GM20431 (cell line): ENCODE data around the gene ASB10.

ENCODE experiments used
- in situ Hi-C: fragments of 300-500 bp; cut with MseI, MboI; formaldehyde crosslinking; loops from one replicate; pipeline ENCODE4 v1.15.0; 2020; ENCODE audit warnings: low sequenced_read_pairs; ENCODE audit not compliant: unreplicated experiment

The ASB10 gene

DNA sequence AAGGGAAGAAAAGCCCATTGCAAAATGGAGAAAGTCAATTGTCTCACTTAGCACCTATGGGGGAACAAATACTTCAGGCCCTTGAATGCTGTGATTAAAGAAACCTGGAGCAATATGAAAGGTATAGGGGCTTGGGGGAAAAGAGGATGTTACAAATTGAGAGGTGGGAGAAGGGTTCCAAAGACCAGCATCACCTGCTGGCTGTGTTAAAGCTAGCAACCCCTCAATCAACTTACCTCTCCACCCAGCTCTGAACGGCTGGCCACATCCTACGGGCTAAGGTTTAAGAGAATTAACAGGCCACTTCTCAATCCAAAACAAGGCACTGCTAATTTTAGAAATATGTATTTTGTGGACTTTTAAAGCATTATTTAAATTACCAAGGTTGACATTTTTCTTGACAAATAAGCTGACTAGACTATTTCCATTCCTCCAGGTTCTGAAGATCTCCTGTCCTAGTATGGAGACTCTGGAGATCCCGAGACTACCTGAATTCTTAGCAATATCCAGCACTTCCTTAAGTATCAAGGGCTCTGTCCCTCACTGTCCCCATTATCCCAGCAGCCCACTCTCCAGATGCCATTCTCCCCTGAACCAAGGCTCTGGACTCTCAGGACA is 24.2 kb upstream of the ASB10 start:
- in situ Hi-C loops, result no loop called here

- in situ Hi-C loops, result no loop called here
Observed at GRCh38 chr7:151210087-151210854, 23.2 kb upstream of the ASB10 start, which contains the start of gene H2BK1. Gene H2BK1 (minus strand): TSS chr7:151210488. CDS start chr7:151210318, 170 bp downstream.

GRCh38 chr7:151209588-151209987 is 22.5 kb upstream of the ASB10 start:
- in situ Hi-C loops, result no loop called here

DNA sequence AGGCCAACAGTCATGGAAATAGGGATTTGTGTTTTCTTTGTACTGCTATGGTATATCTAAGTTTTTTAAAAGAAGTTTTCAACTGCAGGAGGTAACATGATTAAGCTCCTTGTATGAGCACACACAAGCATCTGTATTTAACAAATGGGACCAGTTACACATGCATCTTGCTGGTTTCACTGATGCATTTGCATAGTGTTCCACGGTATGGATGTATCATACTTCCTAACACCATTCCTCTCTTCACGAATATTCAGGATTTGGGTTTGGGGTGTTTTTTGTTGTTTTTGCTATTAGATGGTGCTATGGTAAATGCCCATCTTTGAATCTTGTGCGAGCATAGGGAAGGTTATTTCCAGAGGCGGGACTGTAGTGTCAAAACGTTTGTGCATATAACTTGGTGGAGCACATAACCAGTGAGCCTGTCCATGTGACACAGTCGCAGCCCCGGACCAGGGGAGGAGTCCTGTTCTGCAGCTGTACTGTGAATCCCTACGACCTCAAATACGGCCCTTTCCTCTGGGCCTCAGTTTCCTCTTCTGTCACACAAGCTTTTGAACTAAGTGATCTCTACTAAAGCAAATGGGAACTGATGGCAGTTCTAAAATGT is 21.3 kb upstream of the ASB10 start:
- in situ Hi-C loops, result no loop called here

DNA sequence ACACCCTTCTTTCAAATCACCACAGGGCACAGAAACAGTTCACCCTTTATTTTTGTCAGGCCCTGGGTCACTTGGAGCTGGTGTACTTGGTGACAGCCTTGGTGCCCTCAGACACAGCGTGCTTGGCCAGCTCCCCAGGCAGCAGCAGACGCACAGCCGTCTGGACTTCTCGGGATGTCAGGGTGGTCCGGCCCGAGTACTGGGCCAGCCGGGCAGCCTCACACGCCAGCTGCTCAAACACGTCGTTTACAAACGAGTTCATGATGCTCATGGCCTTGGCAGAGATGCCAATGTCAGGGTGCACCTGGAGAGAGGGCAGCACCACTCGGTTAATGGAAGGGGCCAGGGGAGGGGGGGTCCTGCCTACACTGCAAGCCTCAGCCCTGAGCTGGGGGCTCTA is 20.8 kb upstream of the ASB10 start:
- in situ Hi-C loops, result no loop called here

DNA sequence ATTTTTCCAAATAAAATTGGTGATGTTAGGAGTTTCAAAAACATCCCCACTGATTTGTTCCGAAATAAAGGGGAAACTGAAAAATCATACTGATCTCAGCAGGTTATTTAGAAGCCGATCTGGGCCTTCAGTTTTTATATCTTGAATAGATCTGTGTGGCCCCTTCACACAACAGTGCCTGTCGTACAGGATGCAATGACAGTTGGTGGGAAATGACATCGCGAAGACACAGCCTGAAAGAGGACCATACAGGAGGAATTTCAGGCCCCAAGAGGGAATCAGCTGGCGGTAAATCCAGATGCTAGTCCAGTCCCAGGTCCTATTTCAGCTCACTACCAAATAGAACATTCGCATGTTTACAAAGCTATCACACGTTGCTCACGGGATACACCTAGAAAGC is 20.3 kb upstream of the ASB10 start:
- in situ Hi-C loops, result no loop called here

DNA sequence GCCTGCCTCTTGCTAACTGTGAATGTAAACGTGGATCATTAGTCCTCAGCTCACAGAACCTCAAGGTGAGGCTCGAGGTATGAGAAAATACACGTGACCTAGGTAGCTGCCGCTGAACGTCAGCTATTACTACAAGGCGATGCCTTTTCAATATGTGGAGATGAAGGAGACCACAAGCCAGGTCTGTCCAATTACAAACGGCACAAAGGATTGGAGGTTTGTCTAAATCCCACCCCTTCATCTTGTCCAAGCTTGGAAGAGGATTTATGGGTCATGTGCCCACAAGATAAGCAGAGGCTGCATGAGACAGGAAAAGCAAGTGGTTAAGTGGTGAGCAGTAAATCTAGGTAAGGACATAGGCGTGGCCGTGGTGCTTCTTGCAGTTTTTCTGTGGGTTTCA is 19.9 kb upstream of the ASB10 start:
- in situ Hi-C loops, result no loop called here

DNA sequence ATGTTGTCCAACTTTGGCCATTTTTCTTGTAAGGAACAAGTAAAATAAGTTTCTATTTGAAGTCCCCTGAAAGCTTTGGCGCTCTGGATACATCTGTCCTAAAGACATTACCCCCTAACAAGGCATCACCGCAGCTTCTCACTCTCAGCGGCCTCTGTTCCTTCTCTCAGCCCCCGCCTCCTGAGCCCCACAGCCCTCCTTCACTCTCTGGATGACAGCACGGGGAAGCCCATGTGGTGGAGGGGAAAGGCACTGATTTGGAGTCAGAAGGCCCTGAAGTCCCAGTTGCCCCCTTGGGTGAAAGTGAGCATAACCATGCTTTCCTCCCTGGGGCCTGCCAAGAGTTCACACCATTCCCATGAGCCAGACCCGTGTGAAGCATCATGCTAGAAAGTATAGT is 18.7 kb upstream of the ASB10 start:
- in situ Hi-C loops, result no loop called here

- in situ Hi-C loops, result no loop called here
Observed at GRCh38 chr7:151204383-151205032, 17.5 kb upstream of the ASB10 start.

- in situ Hi-C loops, result no loop called here
Observed at GRCh38 chr7:151202836-151203235, 15.8 kb upstream of the ASB10 start.

DNA sequence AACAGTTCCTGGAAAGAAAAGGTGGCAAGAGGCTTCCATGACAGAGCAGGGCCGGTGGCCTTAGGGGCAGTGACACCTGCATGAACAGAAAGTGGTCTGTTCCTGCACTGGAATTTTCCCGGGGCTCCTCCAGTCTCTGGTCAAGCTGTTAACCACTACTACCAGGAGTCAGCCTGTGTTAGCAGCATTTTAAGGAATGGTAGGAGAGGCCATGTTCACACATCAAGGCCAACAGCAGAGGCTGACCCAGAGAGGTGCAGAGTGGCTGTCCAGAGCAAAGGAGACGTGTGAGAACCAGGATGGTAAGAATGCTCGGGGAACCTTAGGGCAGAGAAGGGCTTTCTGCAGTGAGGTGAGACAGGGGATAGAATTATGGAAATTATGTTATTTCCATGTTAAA is 14.7 kb upstream of the ASB10 start:
- in situ Hi-C loops, result no loop called here

GRCh38 chr7:151201344-151201743 is 14.3 kb upstream of the ASB10 start:
- in situ Hi-C loops, result no loop called here

GRCh38 chr7:151198945-151199848 is 12.1 kb upstream of the ASB10 start:
- in situ Hi-C loops, result no loop called here

DNA sequence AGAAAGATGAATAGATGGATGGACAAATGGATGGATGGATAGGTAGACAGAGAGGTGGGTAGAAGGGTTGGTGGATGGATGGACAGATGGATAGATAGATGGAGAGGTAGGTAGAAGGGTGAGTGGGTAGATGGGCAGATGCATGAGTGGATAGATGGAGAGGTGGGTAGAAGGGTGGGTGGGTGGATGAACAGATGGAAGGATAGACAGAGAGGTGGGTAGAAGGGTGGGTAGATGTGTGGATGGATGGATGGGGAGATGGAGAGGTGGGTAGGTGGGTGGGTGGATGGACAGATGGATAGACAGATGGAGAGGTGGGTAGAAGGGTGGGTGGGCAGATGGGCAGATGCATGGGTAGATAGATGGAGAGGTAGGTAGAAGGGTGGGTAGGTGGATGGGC is 10.9 kb upstream of the ASB10 start:
- in situ Hi-C loops, result no loop called here

- in situ Hi-C loops, result no loop called here
Observed at GRCh38 chr7:151195616-151196450, 8.8 kb upstream of the ASB10 start.

DNA sequence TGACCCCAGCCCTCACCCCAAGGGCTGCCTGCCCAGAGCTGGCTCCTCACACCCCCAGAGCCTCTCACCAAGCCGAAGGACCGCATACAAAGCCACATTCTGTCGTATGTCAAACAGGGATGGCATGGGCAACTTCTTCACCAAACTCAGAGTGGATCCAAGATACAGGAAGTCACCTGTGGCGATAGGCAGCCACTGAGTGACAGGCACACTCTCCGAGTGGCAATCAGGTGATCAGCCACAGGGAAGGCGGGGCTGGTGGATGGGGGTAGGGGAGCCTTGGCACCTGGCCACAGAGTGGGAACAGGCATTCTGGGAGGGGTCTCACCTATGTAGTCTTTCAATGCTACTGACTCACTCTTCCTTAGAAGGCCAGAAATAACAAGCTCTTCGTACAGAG is 7.1 kb upstream of the ASB10 start:
- in situ Hi-C loops, result no loop called here

GRCh38 chr7:151193203-151193978 is 6.3 kb upstream of the ASB10 start:
- in situ Hi-C loops, result no loop called here

DNA sequence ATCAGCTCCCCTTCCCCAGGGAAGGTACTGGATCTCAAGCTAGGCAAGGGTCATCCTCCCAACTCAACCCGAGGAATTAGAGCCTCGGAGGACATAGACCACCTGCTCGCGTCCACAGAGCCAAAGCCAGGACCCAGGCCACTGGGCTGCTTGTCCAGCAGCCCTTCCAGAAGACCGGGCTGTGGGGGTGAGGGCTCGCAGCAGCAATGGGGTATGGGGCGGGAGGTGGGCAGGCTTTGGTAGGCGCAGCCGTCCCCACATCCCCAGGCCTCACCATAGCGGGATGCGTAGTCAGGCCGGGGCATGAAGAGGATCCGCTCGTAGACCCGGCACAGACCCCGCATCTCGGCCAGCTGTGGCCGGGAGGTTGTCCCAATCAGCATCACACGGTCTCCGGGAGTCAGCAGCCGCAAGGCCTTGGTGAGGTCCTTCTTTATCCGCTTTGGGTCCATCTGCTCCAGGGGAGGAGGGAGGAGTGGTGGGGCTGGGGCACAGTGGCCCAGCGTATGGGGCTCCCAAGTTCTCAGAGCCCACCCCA is 5.0 kb upstream of the ASB10 start:
- in situ Hi-C loops, result no loop called here
